ENCODE measurements around the gene SLC47A1.

SLC47A1 gene

GRCh38 chr17:19533036-19533717, 477 bp upstream of the SLC47A1 start:
- no peak for FAIRE-seq
- no peak for TF ChIP-seq TAF1 (IDR thresholded peaks at IDR 0.05; ENCODE audit: borderline replicate concordance, low read depth, low read length)
- no peak for TF ChIP-seq POLR2A (IDR thresholded peaks at IDR 0.05; ENCODE audit: low read depth, low read length)
- TF ChIP-seq POLR2AphosphoS5 (IDR thresholded peaks at IDR 0.05; ENCODE audit: low read depth, low read length), result no peak

GRCh38 chr17:19534562-19535149, 1.0 kb downstream of the SLC47A1 start:
- DNase-seq (ENCODE audit: insufficient read length) (no peak), FAIRE-seq (no peak)
- TF ChIP-seq POLR2AphosphoS5 (IDR thresholded peaks at IDR 0.05; ENCODE audit: low read depth, low read length) (no peak), POLR2A (IDR thresholded peaks at IDR 0.05; ENCODE audit: low read depth, low read length) (no peak), TAF1 (IDR thresholded peaks at IDR 0.05; ENCODE audit: borderline replicate concordance, low read depth, low read length) (no peak)

More at GRCh38 chr17:19533036-19533717, 477 bp upstream of the SLC47A1 start:
- DNase-seq (ENCODE audit: insufficient read length), result no peak

DNA sequence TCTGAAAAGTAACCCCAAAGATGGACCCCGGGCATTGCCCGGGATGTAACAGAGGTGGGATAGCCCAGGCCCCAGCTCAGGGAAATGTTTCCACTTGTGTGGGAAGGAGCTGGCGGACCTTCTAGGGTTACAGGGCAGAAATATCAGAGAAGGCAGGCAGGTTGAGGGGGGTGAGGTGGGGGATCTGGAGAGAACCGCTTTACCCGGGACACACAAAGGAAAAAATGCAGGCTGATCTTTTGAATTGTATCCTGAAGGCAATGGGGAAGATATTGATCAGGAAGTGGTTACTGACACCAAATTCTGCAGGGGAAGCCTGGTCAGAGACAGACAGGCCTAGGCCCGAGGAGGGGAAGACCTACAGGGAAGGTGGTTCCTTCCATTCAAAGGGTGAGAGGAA, 3.5 kb downstream of the SLC47A1 start:
- FAIRE-seq (no peak), DNase-seq (ENCODE audit: insufficient read length) (no peak)
- TF ChIP-seq TAF1 (IDR thresholded peaks at IDR 0.05; ENCODE audit: borderline replicate concordance, low read depth, low read length) (no peak), POLR2A (IDR thresholded peaks at IDR 0.05; ENCODE audit: low read depth, low read length) (no peak), POLR2AphosphoS5 (IDR thresholded peaks at IDR 0.05; ENCODE audit: low read depth, low read length) (no peak)

GRCh38 chr17:19538095-19539039, 4.7 kb downstream of the SLC47A1 start:
- DNase-seq (ENCODE audit: insufficient read length) (no peak), FAIRE-seq (no peak)
- TF ChIP-seq POLR2A (IDR thresholded peaks at IDR 0.05; ENCODE audit: low read depth, low read length) (no peak), TAF1 (IDR thresholded peaks at IDR 0.05; ENCODE audit: borderline replicate concordance, low read depth, low read length) (no peak), POLR2AphosphoS5 (IDR thresholded peaks at IDR 0.05; ENCODE audit: low read depth, low read length) (no peak)

GRCh38 chr17:19539040-19539399, 5.4 kb downstream of the SLC47A1 start:
- FAIRE-seq (no peak), DNase-seq (ENCODE audit: insufficient read length) (no peak)
- TF ChIP-seq POLR2AphosphoS5 (IDR thresholded peaks at IDR 0.05; ENCODE audit: low read depth, low read length) (no peak), POLR2A (IDR thresholded peaks at IDR 0.05; ENCODE audit: low read depth, low read length) (no peak), TAF1 (IDR thresholded peaks at IDR 0.05; ENCODE audit: borderline replicate concordance, low read depth, low read length) (no peak)

DNA sequence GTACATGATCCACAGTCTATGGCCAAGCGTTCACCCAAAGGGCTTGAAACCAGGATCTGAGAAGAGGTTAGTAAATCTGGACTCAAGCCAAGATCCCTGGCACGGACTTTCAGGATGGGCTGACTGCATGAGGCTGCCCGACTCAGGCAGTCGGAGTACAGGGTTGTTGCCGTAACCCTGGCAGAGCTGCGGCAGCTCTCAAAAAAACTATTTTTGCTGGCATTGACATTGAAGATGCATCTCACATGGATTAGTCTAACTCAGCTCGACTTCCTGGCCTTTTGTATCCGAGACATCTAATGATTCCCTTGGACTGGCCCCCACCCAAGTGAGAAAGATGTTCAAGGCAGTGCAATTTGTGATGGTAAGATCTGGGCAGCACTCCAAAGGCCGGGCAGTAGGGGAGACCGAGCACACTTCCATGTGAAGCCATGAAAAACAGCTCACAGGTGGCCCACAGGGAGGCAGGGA, 6.2 kb downstream of the SLC47A1 start:
- no peak for DNase-seq (ENCODE audit: insufficient read length)
- no peak for TF ChIP-seq POLR2AphosphoS5 (IDR thresholded peaks at IDR 0.05; ENCODE audit: low read depth, low read length)
- FAIRE-seq, result no peak

GRCh38 chr17:19540706-19541370, 7.2 kb downstream of the SLC47A1 start:
- no peak for TF ChIP-seq POLR2A (IDR thresholded peaks at IDR 0.05; ENCODE audit: low read depth, low read length)
- no peak for TF ChIP-seq POLR2AphosphoS5 (IDR thresholded peaks at IDR 0.05; ENCODE audit: low read depth, low read length)
- no peak for TF ChIP-seq TAF1 (IDR thresholded peaks at IDR 0.05; ENCODE audit: borderline replicate concordance, low read depth, low read length)
- DNase-seq (ENCODE audit: insufficient read length), result no peak
- no peak for FAIRE-seq

- TF ChIP-seq POLR2A (IDR thresholded peaks at IDR 0.05; ENCODE audit: low read depth, low read length), result no peak
- TF ChIP-seq TAF1 (IDR thresholded peaks at IDR 0.05; ENCODE audit: borderline replicate concordance, low read depth, low read length), result no peak
- no peak for TF ChIP-seq POLR2AphosphoS5 (IDR thresholded peaks at IDR 0.05; ENCODE audit: low read depth, low read length)
- FAIRE-seq, result no peak
These were observed 7.8 kb downstream of the SLC47A1 start for GRCh38 chr17:19541445-19541844.

GRCh38 chr17:19542247-19542646, 8.6 kb downstream of the SLC47A1 start:
- no peak for FAIRE-seq
- no peak for TF ChIP-seq TAF1 (IDR thresholded peaks at IDR 0.05; ENCODE audit: borderline replicate concordance, low read depth, low read length)
- TF ChIP-seq POLR2AphosphoS5 (IDR thresholded peaks at IDR 0.05; ENCODE audit: low read depth, low read length), result no peak
- TF ChIP-seq POLR2A (IDR thresholded peaks at IDR 0.05; ENCODE audit: low read depth, low read length), result no peak

More at GRCh38 chr17:19541445-19541844, 7.8 kb downstream of the SLC47A1 start:
- DNase-seq (ENCODE audit: insufficient read length), result no peak

DNA sequence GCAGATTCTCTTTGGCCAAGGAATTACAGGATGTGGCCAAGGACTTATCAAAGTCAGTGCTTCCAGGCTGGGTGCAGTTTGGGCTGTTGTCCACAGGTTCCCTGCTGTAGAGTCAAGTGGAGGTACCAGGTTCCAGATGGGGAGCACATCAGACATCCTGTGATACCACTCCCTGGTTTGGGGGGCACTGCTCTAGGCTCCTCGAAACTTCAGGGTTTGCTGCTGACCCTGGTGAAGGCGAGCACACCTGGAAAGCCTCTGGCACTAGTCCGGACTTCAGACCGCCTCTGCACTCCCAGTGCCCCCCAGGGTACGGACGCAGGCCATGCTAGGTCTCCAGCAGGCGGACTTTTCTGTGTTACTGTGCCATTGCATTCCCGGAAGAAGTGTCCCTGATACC, 10.7 kb downstream of the SLC47A1 start:
- no peak for FAIRE-seq

More at GRCh38 chr17:19542247-19542646, 8.6 kb downstream of the SLC47A1 start:
- DNase-seq (ENCODE audit: insufficient read length), result no peak

More for the DNA sequence above, 10.7 kb downstream of the SLC47A1 start:
- no peak for DNase-seq (ENCODE audit: insufficient read length)
- TF ChIP-seq POLR2A (IDR thresholded peaks at IDR 0.05; ENCODE audit: low read depth, low read length) (no peak), POLR2AphosphoS5 (IDR thresholded peaks at IDR 0.05; ENCODE audit: low read depth, low read length) (no peak), TAF1 (IDR thresholded peaks at IDR 0.05; ENCODE audit: borderline replicate concordance, low read depth, low read length) (no peak)
